ENCODE results near the gene IL10. TPM values are rescaled to one million over a fixed set of nuclear protein-coding genes. Genes with fewer than 3 reads are reported as not detected.

Gene IL10
- total RNA-seq, 1 donor from 2014 or later, result 2.7 TPM

DNA sequence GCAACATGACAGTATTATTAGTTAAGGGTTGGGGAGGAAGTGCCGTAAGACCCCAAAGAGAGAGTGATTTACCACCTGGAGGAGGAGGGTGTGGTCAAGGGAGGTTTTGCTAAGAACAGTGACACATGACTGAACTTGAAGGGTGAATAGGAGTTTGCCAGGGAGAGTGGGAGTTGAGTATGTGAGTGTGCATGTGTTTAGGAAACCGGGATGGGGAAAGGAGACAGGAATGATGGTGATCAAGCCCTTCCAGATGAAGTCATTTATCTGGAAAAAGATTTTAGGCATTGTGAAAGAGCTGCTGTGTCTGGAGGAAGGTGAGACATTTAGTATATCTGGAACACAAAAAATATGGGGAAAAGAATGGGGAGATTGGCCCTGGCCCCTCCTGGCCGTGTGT, 28.1 kb upstream of the IL10 start:
- intact Hi-C loops (cut with DNase I), result no loop called here
- no peak overlapping the region for H3K27ac ChIP-seq

DNA sequence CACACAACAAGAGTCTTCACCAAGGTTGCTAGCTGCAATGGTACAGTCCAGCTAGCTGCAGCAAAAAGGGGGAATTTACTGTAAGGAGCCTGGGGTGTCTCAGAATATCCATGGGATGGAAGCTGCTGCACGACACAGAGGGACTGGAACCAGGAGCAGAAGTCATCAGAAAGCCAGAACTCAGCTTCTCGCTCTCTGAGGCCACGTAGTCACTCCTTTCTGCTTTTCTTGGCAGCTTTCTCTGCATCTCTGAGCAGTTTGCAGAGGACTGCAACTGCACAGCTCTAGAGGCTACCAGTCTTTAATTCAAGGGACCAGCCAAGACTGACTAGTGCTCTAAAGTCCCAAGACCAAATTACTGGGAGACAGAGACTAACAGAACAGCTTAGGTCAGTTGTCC, 27.0 kb upstream of the IL10 start:
- H3K4me3 ChIP-seq, result no peak overlapping the region

More for the DNA sequence above, 28.1 kb upstream of the IL10 start:
- no peaks in the 10 kb centered on the region for H3K27me3 ChIP-seq
- no peaks in the 10 kb centered on the region for H3K4me1 ChIP-seq
- H3K4me3 ChIP-seq, result no peak overlapping the region
- DNase-seq (ENCODE audit: extremely low spot score in 2 of 2), result no peak
- H3K9me3 ChIP-seq, result no peaks in the 10 kb centered on the region
- H3K36me3 ChIP-seq, result no peaks in the 10 kb centered on the region
- no peak for TF ChIP-seq POLR2AphosphoS5 (IDR thresholded peaks at IDR 0.05; ENCODE audit: insufficient read depth in 1 of 2, low read depth in 1 of 2)

GRCh38 chr1:206798384-206798996, 26.2 kb upstream of the IL10 start:
- no peaks in the 10 kb centered on the region for H3K27me3 ChIP-seq
- no peaks in the 10 kb centered on the region for H3K9me3 ChIP-seq
- no peak overlapping the region for H3K4me3 ChIP-seq
- TF ChIP-seq POLR2AphosphoS5 (IDR thresholded peaks at IDR 0.05; ENCODE audit: insufficient read depth in 1 of 2, low read depth in 1 of 2) (no peak), POLR2A (IDR thresholded peaks at IDR 0.05) (no peak)
- TF ChIP-seq, protein P1, sequence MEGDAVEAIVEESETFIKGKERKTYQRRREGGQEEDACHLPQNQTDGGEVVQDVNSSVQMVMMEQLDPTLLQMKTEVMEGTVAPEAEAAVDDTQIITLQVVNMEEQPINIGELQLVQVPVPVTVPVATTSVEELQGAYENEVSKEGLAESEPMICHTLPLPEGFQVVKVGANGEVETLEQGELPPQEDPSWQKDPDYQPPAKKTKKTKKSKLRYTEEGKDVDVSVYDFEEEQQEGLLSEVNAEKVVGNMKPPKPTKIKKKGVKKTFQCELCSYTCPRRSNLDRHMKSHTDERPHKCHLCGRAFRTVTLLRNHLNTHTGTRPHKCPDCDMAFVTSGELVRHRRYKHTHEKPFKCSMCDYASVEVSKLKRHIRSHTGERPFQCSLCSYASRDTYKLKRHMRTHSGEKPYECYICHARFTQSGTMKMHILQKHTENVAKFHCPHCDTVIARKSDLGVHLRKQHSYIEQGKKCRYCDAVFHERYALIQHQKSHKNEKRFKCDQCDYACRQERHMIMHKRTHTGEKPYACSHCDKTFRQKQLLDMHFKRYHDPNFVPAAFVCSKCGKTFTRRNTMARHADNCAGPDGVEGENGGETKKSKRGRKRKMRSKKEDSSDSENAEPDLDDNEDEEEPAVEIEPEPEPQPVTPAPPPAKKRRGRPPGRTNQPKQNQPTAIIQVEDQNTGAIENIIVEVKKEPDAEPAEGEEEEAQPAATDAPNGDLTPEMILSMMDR (IDR thresholded peaks at IDR 0.05), result no peak
- no peak overlapping the region for H3K27ac ChIP-seq
- no peaks in the 10 kb centered on the region for H3K4me1 ChIP-seq
- intact Hi-C loops (cut with DNase I), result no loop called here
- no peaks in the 10 kb centered on the region for H3K36me3 ChIP-seq
- no peak for DNase-seq (ENCODE audit: extremely low spot score in 2 of 2)

More for the DNA sequence above, 27.0 kb upstream of the IL10 start:
- Histone ChIP-seq H3K36me3 (no peaks in the 10 kb centered on the region), H3K4me1 (no peaks in the 10 kb centered on the region), H3K27me3 (no peaks in the 10 kb centered on the region), H3K27ac (no peak overlapping the region), H3K9me3 (no peaks in the 10 kb centered on the region)
- intact Hi-C loops (cut with DNase I), result no loop called here
- TF ChIP-seq, protein P1 (IDR thresholded peaks at IDR 0.05), result no peak
- no peak for DNase-seq (ENCODE audit: extremely low spot score in 2 of 2)

- DNase-seq (ENCODE audit: extremely low spot score in 2 of 2), result no peak
- Histone ChIP-seq H3K36me3 (no peaks in the 10 kb centered on the region), H3K9me3 (no peaks in the 10 kb centered on the region), H3K4me3 (no peak overlapping the region), H3K27me3 (no peaks in the 10 kb centered on the region), H3K4me1 (no peaks in the 10 kb centered on the region), H3K27ac (no peak overlapping the region)
- intact Hi-C loops (cut with DNase I), result no loop called here
- TF ChIP-seq, protein P1 (IDR thresholded peaks at IDR 0.05), result no peak
- TF ChIP-seq POLR2AphosphoS5 (IDR thresholded peaks at IDR 0.05; ENCODE audit: insufficient read depth in 1 of 2, low read depth in 1 of 2) (no peak), POLR2A (IDR thresholded peaks at IDR 0.05) (no peak)
These were observed 25.5 kb upstream of the IL10 start for GRCh38 chr1:206797534-206798383.

DNA sequence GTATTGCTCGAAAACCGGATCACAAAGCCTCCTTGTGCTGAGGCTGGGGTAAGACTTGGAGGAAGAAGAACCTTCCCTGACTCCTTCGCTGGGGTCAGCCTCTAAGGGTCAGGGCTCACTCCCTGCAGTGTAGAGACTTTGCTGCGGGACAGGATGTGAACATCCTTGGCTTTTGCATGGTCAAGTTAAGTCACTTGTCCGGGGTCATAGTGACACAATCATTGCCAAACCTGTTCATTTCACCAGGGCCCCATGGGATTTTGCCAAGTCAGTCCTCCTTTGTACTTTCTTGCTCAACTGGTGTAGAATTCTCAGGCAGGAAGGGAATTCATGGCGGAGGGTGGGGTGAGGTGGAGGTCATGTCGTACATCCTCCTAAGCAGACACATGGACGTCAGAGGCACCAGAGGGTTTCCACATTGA, 24.7 kb upstream of the IL10 start:
- H3K4me3 ChIP-seq, result no peak overlapping the region
- intact Hi-C loops (cut with DNase I), result no loop called here
- H3K9me3 ChIP-seq, result no peaks in the 10 kb centered on the region
- H3K27me3 ChIP-seq, result no peaks in the 10 kb centered on the region
- H3K36me3 ChIP-seq, result no peaks in the 10 kb centered on the region
- no peak for DNase-seq (ENCODE audit: extremely low spot score in 2 of 2)
- no peak overlapping the region for H3K27ac ChIP-seq
- no peaks in the 10 kb centered on the region for H3K4me1 ChIP-seq
- TF ChIP-seq, protein P1 (IDR thresholded peaks at IDR 0.05), result no peak

Data from vagina (tissue), 2 donors.